Mesothelial cell of epicardium (in vitro differentiated cells): ENCODE data around the gene TMEM134. TPM values are rescaled to one million over a fixed set of nuclear protein-coding genes. Genes with fewer than 3 reads are reported as not detected.

Source experiments
- DNase-seq, 2 experiments: peaks; one replicate each; pipeline ENCODE4 v3.0.0; 2021; ENCODE audit warnings: low spot score in 2 of 2; ENCODE audit not compliant: unreplicated experiment in 2 of 2
- H3K27ac Mint-ChIP-seq: 2 replicates; pipeline ENCODE4 v1.8.0; 2021; ENCODE audit warnings: mixed read lengths
- H3K27me3 Mint-ChIP-seq: 2 replicates; pipeline ENCODE4 v1.8.0; 2021; ENCODE audit warnings: low read depth, mixed read lengths
- H3K36me3 Mint-ChIP-seq: 2 replicates; pipeline ENCODE4 v1.8.0; 2021; ENCODE audit warnings: mixed read lengths
- H3K4me1 Mint-ChIP-seq: 2 replicates; pipeline ENCODE4 v1.8.0; 2021; ENCODE audit warnings: mixed read lengths
- H3K4me3 Mint-ChIP-seq: 2 replicates; pipeline ENCODE4 v1.8.0; 2021; ENCODE audit warnings: mild to moderate bottlenecking, moderate library complexity, mixed read lengths
- H3K9me3 Mint-ChIP-seq: 2 replicates; pipeline ENCODE4 v1.8.0; 2021; ENCODE audit warnings: mixed read lengths
- CTCF ChIP-seq: fragments of 200-600 bp; sonication (generic); IDR thresholded peaks from one replicate; pipeline ENCODE4 v1.5.0; 2021; ENCODE audit warnings: antibody characterized with exemption; ENCODE audit not compliant: unreplicated experiment
- total RNA-seq: library from RNA; stranded (reverse); gene quantifications from 3 replicates; pipeline ENCODE4 v1.2.1, GENCODE V29; 2021

TMEM134 gene
- total RNA-seq, 1 donor from 2014 or later = 69.3 TPM

- peaks cover 14% of the 10 kb centered on the region for H3K4me1 Mint-ChIP-seq
- no peak for TF ChIP-seq CTCF
- peak overlapping the region; percentile 97 for H3K27ac Mint-ChIP-seq
- H3K27me3 Mint-ChIP-seq = no peaks in the 10 kb centered on the region
- H3K36me3 Mint-ChIP-seq = no peaks in the 10 kb centered on the region
- H3K4me3 Mint-ChIP-seq = peak overlapping the region; percentile 81
- no peak for DNase-seq
- H3K9me3 Mint-ChIP-seq = no peaks in the 10 kb centered on the region
Observed at GRCh38 chr11:67442504-67443404, 26.3 kb downstream of the TMEM134 start.

- no peaks in the 10 kb centered on the region for H3K9me3 Mint-ChIP-seq
- no peaks in the 10 kb centered on the region for H3K27me3 Mint-ChIP-seq
- DNase-seq = no peak
- no peak for TF ChIP-seq CTCF
- peaks cover 14% of the 10 kb centered on the region for H3K4me1 Mint-ChIP-seq
- H3K27ac Mint-ChIP-seq = peak overlapping the region; percentile 19
- H3K4me3 Mint-ChIP-seq = peak overlapping the region; percentile 81
- no peaks in the 10 kb centered on the region for H3K36me3 Mint-ChIP-seq
Observed at GRCh38 chr11:67441731-67442351, 27.2 kb downstream of the TMEM134 start.

GRCh38 chr11:67441098-67441563, 27.9 kb downstream of the TMEM134 start:
- Mint-ChIP-seq H3K4me1 (peaks cover 17% of the 10 kb centered on the region), H3K27ac (no peak overlapping the region), H3K4me3 (peak overlapping the region; percentile 30), H3K27me3 (no peaks in the 10 kb centered on the region), H3K36me3 (no peaks in the 10 kb centered on the region), H3K9me3 (no peaks in the 10 kb centered on the region)
- no peak for TF ChIP-seq CTCF
- no peak for DNase-seq

- H3K27me3 Mint-ChIP-seq = no peaks in the 10 kb centered on the region
- TF ChIP-seq CTCF = no peak
- no peak overlapping the region for H3K4me3 Mint-ChIP-seq
- H3K27ac Mint-ChIP-seq = no peak overlapping the region
- peaks cover under 1% of the 10 kb centered on the region for H3K36me3 Mint-ChIP-seq
- H3K4me1 Mint-ChIP-seq = peaks cover 16% of the 10 kb centered on the region
- DNase-seq = no peak
- H3K9me3 Mint-ChIP-seq = no peaks in the 10 kb centered on the region
Observed at GRCh38 chr11:67440229-67441097, 28.6 kb downstream of the TMEM134 start.

DNA sequence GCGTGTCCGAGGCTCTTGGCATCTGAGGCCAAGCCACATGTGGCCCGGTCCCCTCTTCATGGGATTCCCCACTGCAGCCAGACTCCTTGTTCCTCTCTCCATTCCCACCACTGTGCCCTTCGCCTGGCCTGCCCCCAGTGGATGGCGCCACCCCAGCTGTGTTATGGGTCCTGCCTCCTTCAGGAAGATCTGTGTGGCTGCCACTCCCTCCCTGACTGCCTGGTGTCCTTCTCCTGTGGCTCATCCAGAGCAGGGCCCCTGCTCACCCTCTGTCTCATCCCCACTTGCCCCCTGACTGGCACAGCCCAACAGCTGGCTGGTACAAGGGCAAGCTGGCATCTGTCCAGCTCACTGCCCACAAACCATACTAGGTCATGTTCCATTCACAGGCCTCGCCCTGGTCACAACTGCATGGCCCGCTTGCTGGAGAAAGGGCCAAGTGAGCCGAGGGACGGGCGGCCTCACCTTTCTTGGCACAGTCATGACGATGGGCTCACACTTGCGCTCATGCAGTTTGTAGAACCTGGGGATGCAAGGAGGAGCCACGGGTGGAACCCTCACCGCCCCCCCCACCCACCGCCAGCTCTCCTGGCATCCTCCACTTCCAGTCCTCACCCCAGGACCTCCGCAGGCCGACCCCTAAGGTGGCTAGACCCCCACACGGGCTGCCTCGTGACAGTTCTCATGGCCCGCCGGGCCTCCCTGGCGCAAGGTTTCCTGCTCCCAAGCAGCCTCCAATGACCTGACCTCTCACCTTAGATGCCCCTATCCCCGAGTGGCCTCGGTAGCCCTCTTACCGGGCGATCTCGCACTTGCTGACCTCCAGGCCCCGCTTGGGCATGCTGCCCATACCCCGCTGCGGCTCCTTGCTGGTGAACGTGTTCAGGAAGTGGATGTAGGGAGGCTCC, 29.5 kb downstream of the TMEM134 start:
- Mint-ChIP-seq H3K27me3 (no peaks in the 10 kb centered on the region), H3K9me3 (no peaks in the 10 kb centered on the region), H3K36me3 (peaks cover 2% of the 10 kb centered on the region), H3K4me3 (no peak overlapping the region), H3K4me1 (peaks cover 9% of the 10 kb centered on the region), H3K27ac (peak overlapping the region; percentile 64)
- DNase-seq = no peak
- no peak for TF ChIP-seq CTCF
